ENCODE results near the gene NTN3.

The NTN3 gene

DNA sequence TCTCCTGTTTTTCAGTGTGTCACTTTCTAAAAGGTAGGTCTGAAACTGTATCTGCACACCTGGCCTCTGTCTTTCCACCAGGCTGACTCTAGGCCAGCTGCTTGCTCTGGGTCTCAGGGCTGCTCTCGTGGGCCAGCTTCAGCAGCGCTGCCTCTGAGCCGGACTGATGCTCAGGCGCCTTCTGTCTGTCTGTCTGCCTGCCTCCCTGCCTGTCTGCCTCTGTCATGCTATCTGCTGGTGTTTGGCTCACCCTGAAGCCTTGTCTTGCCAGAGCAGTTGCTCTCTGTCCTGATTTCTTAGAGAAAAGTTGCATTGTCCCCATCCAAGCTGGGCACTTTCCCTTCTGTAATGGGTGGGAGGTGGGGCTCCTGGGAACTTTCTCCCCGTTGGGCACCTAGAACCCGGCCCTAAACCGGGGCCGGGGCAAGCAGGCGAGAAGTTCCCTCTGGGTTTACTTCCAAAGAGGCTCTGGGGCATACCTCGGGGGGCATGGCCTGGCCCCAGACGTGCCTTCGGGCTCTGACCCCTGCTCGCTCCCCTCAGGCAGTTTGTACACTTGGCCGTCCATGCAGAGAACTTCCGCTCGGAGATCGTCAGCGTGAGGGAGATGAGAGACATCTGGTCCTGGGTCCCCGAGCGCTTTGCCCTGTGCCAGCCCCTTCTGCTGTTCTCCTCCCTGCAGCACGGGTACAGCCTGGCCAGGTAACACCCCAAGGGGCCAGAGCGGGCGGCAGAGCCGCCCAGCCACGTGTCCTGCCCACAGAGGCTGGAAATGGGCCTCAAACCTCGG lies 26.8 kb downstream of the NTN3 start:
- no peak for DNase-seq

DNA sequence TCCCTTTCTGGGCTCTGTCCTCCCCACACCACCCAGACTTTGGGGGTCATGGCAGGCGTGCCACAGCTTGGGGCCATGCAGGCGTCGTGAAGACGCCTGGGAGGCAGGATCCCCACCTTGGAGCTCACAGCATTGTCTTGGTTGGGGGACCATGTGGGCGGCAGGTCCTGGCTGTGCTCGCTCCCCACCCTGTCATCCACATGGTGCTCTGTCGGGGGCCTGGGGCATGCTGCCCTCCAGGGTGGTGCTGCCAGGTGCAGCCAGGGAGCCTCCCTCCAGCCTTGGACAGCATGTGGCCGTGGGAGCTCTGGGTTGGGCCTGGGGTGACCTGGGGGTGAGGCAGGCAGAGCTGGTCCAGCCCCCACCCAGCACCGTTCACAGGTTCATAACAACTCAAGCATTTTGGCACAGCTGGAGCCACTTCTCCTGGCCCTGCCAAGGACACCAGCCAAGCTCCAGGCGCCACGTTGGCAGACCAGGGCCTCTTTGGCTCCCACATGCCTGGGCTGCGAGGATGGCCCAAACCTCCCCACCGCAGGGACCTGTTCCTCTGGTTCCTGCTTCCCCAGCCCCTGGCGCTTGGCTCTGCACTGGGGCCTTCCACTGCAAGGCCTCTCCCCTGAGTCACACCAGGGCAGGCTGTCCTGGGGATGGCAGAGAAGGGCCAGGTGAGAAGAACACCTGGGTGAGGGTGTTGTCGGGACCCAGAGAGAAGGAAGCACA lies 27.6 kb downstream of the NTN3 start:
- DNase-seq, result no peak

DNA sequence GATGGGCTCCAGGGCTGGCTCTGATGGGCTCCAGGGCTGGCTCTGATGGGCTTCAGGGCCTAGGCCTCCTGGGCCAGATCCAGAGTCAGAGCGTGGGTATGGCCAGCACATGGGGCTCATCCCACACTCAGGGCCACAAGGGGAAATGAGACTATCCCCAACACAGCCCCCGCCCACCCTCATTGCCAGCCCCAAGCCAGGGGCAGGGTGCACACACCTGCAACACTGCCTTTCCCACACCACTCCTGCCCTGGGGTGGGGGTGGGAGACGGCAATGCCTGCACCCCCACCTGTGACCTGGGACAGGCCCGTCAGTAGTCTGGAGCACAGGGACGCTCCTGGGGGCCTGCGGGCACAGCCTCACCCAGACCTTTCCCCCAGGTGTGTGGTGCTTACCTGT lies 28.4 kb downstream of the NTN3 start:
- DNase-seq, result no peak

DNA sequence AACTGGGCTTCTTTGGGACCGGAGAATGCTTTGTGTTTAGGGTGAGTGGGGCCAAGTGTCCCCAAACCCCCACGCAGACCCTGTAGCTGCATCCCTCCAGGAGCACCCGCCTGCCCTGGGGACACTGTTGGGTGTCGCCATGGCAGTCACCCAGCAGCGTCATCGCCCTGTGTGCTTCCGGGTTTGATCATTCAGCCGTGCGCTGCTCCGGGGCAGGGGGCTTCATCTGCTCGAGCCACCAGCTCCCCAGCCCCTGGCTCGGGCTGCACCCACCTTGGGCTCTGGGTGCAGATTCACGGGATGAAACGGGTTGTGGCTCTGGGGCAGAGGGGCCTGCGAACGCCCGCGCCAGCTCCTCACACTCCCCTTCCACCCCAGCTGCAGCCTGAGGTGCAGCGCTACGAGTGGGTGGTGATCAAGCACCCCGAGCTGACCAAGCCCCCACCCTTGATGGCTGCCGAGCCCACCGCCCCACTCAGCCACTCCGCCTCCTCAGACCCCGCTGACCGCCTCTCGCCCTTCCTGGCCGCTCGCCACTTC lies 28.9 kb downstream of the NTN3 start:
- no peak for DNase-seq

DNA sequence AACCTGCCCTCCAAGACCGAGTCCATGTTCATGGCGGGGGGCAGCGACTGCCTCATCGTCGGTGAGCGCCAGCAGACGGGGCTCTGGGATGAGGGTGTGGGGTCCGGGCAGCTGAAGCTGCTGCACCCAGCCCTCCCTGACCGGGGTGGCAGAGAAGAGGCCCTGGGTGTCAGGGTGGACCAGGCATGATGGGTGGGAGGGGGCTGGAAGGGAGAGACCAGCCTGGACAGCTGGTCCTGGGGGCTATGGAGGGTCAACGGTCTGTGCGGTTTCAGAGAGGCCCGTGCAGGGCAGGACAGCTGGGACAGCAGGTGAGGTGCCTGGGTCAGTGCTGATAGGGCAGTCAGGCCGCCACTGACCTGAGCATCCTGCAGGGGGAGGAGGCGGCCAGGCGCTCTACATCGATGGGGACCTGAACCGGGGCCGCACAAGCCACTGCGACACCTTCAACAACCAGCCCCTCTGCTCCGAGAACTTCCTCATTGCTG lies 29.4 kb downstream of the NTN3 start:
- DNase-seq, result no peak

DNA sequence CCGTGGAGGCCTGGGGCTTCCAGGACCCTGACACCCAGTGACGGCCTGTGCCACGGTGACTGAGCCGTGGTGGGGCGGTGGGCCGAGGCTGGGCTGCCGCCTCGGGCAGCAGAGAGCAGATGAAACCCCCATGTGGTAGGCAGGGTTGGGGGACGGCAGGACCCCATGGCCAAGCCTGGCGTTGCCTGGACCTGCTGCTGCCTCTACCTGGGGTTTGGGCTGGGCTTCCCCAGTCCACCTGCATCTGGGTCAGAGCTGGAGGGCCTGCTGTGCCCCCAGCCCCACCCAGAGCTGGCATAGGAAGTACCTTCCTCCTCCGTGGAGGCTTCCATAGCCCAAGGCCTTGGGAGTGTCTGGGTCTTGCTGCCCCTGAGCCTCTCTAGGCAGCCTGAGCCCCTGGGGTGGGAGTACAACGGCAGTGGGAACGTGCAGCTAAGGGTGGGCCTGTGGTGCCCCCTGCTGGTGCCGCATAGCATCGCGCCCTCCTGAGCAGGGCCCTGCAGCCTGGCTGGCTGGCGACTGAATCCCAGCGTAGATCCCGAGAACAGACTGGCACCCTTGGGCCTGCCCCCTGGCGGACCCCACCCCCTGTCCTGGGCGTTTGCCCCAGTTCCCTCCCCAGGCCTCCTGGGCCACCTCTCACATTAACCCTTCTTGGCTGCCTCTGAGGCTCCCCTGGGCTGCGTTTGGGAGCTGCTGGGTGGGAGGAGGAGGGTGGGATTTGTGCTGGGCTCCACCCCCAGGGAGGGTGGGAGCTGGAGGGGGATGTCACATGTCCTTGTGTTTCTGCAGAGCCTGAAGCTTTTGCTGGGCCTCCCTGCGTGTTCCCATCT lies 30.0 kb downstream of the NTN3 start:
- peak; percentile 38 for DNase-seq

DNA sequence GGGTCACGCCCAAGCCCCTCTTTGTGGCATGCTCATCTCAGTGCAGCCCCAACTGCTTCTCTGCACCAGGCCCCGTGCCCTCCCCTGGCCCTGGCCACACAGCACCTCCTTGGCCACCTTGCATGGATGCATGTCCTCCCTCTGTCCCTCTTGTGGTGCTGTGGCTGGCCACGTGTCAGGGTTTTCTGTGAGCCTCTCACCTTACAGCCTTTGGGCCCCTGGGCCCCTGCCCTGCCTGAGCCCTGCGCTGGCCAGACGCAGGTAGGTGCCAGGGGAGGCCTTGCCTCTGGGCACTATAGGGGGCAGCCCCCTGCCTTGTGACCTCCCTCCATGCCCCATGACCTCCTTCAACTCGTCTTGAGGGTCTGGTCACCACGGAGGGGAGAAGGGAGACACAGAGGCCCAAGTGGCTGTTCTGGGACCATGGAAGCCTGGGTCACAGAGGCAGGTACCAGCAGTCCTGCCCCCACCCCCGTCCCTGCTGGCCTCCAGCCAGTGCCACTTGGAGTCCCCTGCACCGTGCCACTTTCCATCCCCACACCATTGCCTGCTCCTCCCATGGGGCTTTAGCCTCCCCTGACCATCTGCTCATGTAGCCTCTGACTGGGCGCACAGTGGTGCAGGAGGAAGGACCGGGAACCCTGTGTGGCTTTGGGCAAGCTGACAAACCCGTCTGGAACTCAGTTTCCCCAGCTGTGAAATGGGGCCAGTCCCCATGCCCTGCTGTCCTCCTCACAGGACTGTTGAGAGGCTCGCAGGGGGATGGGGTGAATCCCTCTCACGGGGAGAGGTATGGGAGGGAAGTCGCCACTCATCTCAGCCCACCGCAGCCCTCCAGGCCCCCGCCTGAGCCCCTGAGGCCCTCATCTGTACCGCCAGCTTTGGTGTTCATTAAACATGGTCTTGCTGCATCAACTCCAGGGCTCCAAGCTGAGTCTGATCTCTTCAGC lies 31.1 kb downstream of the NTN3 start:
- no peak for DNase-seq

DNA sequence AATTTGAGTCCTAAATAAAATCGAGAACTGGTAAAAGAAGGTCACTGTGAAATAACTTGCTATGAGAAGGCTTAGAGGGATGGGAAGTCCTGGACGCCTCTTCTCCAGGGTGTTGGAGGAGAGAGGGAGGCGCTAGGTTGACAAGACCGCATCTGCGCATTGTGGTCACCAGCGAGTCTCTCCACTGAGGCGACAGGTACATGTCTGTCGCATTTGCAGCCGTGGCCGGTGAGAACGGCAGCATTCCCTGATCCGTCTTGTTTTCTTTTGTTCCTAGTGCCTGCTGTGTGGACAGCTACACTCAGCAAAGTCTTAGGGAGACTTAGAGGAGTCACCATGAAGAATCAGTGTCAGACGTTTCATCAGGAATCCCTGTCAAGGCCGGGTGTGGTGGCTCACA lies 34.6 kb downstream of the NTN3 start:
- no peak for DNase-seq

DNA sequence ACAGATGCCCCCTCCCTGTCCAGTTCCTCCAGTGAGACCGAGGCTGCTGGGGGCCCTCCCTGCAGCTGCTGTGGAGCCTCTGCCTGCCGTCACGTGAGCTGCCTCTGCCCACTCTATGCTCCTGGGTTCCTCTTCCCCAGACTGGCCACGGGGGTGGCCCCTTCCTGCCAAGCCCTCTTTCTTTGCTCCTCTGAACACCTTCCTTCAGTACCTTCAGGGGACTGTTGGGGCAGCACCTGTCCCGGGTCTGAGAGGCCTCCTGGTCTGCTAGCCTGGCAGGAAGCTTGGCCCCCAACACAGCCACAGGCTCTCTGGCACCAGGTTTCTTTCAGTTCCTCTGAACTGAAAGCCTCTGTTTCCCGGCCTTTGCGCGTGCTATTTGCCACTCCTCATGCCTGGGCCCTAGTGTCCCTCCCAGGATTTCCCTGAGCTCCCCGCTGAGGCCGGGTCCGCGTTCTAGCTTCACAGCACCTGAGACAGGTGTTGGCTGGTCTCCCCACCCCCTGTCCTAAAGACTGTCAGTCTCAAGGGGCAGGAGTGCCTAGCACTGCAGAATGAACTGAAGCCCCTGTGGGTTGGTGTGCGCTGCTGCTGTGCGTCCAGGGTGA lies 36.1 kb downstream of the NTN3 start:
- no peak for DNase-seq

DNA sequence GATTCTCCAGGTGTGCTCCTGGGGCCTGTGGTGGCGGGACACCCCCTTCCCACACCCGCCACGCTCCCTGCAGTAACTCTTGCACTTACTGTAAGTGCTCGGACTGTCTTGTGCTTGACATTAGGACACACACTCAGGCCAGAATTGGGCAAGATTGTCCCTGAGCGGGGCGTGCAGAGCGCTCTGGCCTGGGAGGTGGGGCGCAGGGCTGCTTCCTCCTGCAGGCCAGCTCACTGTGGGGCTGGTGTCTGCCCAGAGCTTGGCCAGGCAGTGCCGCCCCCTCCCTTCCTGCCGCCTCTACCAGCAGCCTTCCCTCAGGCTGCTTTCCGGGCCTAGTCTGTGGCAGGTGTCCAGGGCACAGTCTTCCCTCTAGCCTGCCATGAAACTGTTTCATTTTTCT lies 36.6 kb downstream of the NTN3 start:
- DNase-seq, result no peak

DNA sequence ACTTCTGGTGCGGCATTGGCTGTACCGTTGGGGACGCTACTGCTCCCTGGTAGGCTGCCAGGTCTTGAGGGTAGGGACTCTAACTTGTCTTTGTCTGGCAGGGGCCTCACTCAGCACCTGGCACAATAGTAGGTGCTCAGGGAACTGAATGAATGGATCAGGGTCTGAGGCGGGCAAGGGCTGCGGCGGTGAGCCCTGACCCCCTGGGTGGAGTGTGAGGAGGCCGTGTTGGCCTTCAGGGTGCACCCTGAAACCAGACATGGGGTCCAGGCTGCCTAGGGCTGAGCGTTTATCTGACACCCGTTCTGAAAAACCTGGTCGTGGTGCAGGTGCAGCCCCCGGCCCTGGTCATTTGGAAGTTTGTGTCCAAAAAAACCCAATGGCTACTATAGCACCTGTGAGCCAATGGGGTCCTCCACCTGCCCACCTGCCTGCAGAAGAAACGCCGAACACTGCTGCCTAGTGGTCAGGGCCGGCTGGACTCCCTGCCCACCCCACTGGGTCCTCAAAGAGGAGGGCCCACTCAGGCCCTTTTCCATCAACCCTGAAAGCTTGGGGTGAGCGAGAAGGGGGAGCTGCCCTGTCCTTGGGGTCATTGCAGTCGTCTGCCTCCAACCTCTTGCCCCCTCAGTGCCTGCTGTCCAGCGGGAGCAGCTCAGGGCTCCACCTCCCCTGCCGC lies 37.8 kb downstream of the NTN3 start:
- no peak for DNase-seq

DNA sequence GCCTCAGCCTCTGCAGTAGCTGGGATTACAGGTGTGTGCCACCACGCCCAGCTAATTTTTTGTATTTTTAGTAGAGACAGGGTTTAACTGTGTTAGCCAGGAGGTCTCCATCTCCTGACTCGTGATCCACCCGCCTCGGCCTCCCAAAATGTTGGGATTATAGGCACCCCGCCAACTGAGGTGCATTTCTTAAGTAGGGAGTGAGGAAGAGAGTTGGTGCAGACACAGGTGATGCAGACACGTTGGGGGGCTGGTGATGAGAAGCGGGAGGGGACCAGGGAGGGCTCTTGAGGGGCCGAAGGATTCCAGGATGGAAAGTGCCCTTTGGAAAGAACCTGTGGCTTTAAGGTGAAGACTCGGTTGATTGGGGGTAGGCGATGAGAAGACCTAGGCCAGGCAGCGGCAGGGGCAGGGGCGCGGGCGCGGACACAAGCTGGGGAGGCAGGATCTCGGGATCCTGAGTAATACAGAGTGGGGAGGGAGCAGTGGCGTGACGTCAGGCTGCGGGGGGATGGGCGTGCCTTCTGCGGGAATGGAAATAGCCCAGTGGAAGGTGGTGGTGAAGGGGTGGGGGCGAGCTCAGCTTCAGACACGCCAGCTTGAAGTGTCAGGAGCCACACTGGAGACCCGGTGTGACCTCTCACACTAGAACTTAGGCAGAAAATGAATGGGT lies 40.2 kb downstream of the NTN3 start:
- no peak for DNase-seq

DNA sequence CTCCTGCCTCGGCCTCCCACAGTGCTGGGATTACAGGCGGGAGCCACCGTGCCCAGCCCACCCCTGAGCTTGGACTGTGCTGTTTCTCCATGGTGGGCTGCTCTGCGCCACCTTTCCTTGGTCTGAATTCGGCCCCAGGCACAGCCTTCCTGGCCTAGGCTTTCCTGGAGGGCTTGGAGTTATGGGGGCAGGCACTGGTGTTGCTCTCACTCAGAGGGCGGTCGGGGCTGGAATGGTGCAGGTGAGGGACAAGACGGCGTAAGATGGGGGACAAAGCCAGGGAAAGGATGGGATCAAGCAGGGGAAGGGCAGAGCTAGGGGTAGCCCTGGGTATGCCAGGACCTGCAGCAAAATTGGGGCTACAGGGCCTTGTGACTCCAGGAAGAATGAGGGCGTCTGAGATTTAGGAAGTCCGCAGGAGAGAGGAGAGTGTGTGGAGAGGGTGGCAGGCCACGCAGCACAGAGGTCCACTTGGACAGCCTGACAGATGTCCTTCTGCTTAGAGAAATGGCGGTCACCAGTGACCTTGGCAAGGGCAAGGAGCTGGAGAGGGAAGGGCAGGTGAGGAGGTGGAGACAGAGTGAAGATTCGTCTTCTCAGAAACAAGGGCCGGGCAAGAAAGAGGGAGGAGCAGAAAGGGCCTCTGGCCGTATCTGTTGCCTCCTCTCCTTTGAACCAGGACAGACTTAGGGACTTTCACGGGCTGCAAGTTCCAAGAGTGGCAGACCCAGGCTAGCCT lies 41.1 kb downstream of the NTN3 start:
- DNase-seq, result no peak

DNA sequence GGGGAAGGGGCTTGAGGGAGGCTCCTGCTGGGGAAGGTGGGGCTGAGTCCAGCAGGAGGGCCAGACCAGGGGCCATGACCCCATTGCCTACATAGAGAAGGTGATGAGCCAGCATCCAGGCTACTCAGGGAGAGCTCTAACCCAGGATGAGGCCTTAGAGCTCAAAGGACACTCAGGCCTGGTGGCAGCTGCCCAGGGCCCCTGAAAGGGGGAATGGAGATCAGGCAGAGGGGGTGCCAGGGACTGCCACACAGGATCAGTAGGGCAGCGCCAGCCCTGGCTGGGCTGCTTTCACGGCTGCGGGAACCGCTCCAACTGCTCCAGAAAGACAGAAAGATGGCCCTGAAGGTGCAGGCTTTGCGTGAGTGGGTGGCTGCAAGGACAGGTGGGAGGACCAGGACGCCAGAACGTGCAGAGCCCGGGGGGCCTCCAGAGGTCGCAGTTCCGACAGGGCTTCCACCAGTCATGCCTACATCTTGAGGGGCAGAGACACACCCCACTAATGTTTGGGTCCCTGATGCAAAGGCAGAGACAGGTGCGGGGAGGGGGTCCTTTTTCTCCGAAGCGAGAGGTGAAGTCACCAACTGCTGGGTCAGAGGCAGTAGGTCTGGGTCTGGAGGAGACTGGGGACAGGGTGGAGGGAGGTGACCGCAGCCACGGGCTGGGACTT lies 41.8 kb downstream of the NTN3 start:
- DNase-seq, result no peak

DNA sequence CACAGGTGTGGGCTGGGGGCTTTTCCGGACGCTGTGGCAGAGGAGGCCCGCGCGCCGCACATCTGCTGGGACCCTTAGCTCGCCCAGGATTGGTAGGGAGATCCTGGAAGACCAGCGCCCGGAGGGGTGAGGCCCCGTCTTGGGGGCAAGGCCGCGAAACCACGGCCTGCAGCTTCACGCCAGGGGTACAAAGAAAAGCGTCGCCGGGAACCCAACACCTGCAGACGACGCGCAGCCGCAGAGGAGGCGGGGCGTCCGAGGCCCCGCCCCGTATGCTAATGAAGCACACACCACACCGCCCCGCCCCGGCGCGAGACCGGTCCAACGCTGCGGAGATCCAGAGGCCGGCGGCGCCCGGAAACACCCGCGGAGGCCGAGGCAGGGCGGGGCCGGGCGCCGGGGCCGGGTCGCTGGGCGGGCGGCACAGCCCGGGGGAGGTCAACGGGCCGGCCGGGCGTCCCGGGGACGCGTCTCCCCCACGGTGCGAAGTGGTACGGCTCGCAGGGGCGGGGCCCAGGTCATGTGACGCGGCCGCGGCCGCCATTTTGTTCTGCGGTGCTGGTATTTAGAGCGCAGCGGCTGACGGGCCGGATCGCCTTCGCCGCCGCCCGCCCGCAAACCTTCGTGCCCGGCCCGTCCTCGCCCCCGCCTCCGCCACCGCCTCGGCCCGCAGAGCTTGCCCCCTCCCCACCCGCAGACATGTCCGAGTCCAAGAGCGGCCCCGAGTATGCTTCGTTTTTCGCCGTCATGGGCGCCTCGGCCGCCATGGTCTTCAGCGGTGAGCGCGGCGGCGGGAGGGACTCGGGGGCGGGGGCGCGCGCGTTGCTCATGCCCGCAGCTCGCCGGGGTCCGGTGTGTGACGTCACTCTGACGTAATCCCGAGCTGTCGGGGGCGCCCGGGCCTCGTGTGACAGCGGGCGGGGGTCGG lies 42.6 kb downstream of the NTN3 start, which contains the start of gene ATP6V0C:
ATP6V0C (plus strand) TSS at position 548 of the 928 bp plus-strand sequence; CDS start at position 700, 152 bp downstream.
- DNase-seq, result peak; percentile 69

DNA sequence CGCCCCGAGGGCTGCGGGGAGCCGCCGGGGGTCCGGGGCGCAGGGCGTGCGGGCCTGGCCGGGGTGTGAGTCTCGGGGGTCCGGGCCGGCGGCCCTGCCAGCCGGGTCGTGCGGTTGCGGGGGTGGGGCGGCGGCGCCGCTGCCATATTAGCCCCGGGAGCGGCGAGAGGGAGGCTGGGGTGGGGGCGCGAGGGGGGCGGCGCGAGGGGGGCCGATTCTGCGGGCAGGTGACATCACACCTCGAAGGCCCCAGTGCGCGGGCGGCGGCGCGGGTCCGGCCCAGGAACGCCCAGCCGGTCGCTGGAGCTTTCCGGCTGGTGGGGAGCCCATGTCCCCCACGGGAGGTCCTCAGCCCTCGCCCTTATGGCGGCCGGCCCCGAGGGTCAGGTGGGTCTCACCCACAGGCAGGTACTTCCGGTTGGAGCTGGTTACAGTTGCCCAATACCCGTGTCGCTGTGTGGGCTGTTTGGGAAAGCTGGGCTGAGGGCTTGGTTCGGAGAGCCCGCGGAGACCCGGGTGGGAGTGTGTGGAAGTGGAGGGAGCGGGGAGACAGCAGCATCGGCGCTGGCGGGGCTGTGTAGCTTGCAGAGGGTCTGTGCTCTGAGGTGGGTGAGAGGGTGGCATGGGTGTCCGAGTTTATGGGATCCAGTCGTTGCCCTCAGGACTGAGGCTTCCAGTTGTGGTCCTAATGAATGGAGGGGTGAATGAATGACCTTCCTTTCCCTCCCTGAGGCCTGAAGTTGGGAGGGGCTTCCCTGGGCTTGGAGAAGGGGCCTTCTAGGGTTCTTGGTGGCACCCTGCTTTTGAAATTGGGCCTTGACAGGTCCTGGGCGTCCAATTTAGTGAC lies 43.5 kb downstream of the NTN3 start:
- no peak for DNase-seq

All from NCI-H524 treated with DMSO at 0.1 percent for 48 hours (cell line).